A549 (cell line): Measurements from ENCODE around the gene SLC36A1. TPM values are rescaled to one million over a fixed set of nuclear protein-coding genes. Genes with fewer than 3 reads are reported as not detected.

ENCODE experiments used
- ATAC-seq, 2 experiments: fragments of 200-7000 bp in 1 of 2; fragments of >200 bp in 1 of 2; cut with Nextera tagmentation in 1 of 2; cut with Tn5 transposase in 1 of 2; 3 replicates each; pipeline versions ENCODE4 v1.8.0 to v1.9.1; 2018 to 2020; ENCODE audit warnings: mild to moderate bottlenecking in 1 of 2, moderate library complexity in 1 of 2
- CTCF ChIA-PET: fragments of 300-600 bp; sonication (Branson Sonifier 250); formaldehyde crosslinking; extraction: SDS; loops from one replicate; lab custom pipeline; 2021; ENCODE audit warnings: antibody characterized with exemption, inconsistent platforms; lab: Yijun Ruan, JAX
- POLR2A ChIA-PET: fragments of 350-600 bp; formaldehyde crosslinking; extraction: SDS; loops from one replicate; lab custom pipeline; 2021; ENCODE audit warnings: antibody characterized with exemption, inconsistent platforms; lab: Yijun Ruan, JAX
- DNase-seq, 2 experiments: peaks; one replicate each; pipeline versions ENCODE4 v3.0.0 to v3.0.0-alpha.2; 2011 to 2016; ENCODE audit warnings: low read depth in 1 of 2, low spot score in 1 of 2
- FAIRE-seq: peaks from 2 replicates; lab custom pipeline; 2011; peaks lifted over from hg19 to GRCh38; lab: Jason Lieb, UNC
- H3K27ac ChIP-seq, 2 experiments: fragments of >200 bp; sonication (Bioruptor Twin); formaldehyde crosslinking; 3 replicates each; pipeline ENCODE4 v1.5.1; 2016 to 2017
- H3K4me1 ChIP-seq: fragments of >200 bp; sonication (Bioruptor Twin); formaldehyde crosslinking; 3 replicates; pipeline ENCODE4 v1.6.1; 2016
- H3K4me2 ChIP-seq: fragments of >200 bp; sonication (Bioruptor Twin); formaldehyde crosslinking; 3 replicates; pipeline ENCODE4 v1.6.1; 2016
- H3K4me3 ChIP-seq: fragments of >200 bp; sonication (Bioruptor Twin); formaldehyde crosslinking; 3 replicates; pipeline ENCODE4 v1.5.1; 2016
- H3K9me3 ChIP-seq: fragments of >200 bp; sonication (Bioruptor Twin); formaldehyde crosslinking; 3 replicates; pipeline ENCODE4 v1.6.1; 2016
- BHLHE40 ChIP-seq: IDR thresholded peaks from 2 replicates; pipeline ENCODE4 v1.6.1; 2012; ENCODE audit warnings: low read depth, low read length, inconsistent platforms
- CEBPB ChIP-seq, 2 experiments: fragments of >200 bp in 1 of 2; sonication (Bioruptor Twin) in 1 of 2; formaldehyde crosslinking in 1 of 2; IDR thresholded peaks; 2 replicates each; pipeline ENCODE4 v1.6.1; 2012 to 2016
- CTCF ChIP-seq: fragments of >200 bp; sonication (Bioruptor Twin); formaldehyde crosslinking; IDR thresholded peaks from 3 replicates; pipeline ENCODE4 v1.5.1; 2016
- EHMT2 ChIP-seq: fragments of 200-600 bp; sonication (generic); IDR thresholded peaks from 2 replicates; pipeline ENCODE4 v1.6.1; 2016; ENCODE audit warnings: antibody characterized with exemption, low read depth, mild to moderate bottlenecking, moderate library complexity
- ELK1 ChIP-seq: fragments of 150-350 bp; IDR thresholded peaks from 2 replicates; pipeline ENCODE4 v1.6.1; 2014; ENCODE audit warnings: low read depth, mild to moderate bottlenecking, low read length
- HDAC2 ChIP-seq: fragments of 200-600 bp; sonication (generic); IDR thresholded peaks from 2 replicates; pipeline ENCODE4 v1.6.1; 2016
- HOXB13 ChIP-seq: fragments of 250-450 bp; sonication (Bioruptor Pico); IDR thresholded peaks from 2 replicates; pipeline ENCODE4 v1.5.0; 2020; ENCODE audit warnings: low read depth, mild to moderate bottlenecking, moderate library complexity
- JUN ChIP-seq, 2 experiments: fragments of >200 bp; sonication (Bioruptor Twin); formaldehyde crosslinking; IDR thresholded peaks; 2 replicates in 1 of 2; 3 replicates in 1 of 2; pipeline ENCODE4 v1.6.1; 2016 to 2017
- JUNB ChIP-seq: fragments of >200 bp; sonication (Bioruptor Twin); formaldehyde crosslinking; IDR thresholded peaks from 2 replicates; pipeline ENCODE4 v1.6.1; 2016
- KDM5A ChIP-seq: fragments of 200-600 bp; sonication (generic); IDR thresholded peaks from 2 replicates; pipeline ENCODE4 v1.6.1; 2016; ENCODE audit warnings: antibody characterized with exemption, mild to moderate bottlenecking
- MAFK ChIP-seq: fragments of 450-650 bp; IDR thresholded peaks from 2 replicates; pipeline ENCODE4 v1.6.1; 2014; ENCODE audit not compliant: partially characterized antibody
- MAZ ChIP-seq: fragments of 150-350 bp; IDR thresholded peaks from 2 replicates; pipeline ENCODE4 v1.6.1; 2014; ENCODE audit warnings: antibody characterized with exemption, low read depth, low read length, borderline replicate concordance
- NR3C1 ChIP-seq: fragments of >200 bp; sonication (Bioruptor Twin); formaldehyde crosslinking; IDR thresholded peaks from 3 replicates; pipeline ENCODE4 v1.6.1; 2017
- RCOR1 ChIP-seq: fragments of 150-350 bp; IDR thresholded peaks from 2 replicates; pipeline ENCODE4 v1.6.1; 2014; ENCODE audit warnings: antibody characterized with exemption, low read length, low read depth
- REST ChIP-seq: fragments of 200-600 bp; sonication (generic); IDR thresholded peaks from 2 replicates; pipeline ENCODE4 v1.6.1; 2016; ENCODE audit warnings: antibody characterized with exemption, mild to moderate bottlenecking, moderate library complexity
- SREBF2 ChIP-seq: fragments of 450-650 bp; IDR thresholded peaks from 2 replicates; pipeline ENCODE4 v1.6.1; 2014; ENCODE audit warnings: mild to moderate bottlenecking, moderate library complexity
- TFCP2L1 ChIP-seq: fragments of 250-450 bp; sonication (Bioruptor Pico); IDR thresholded peaks from 2 replicates; pipeline ENCODE4 v1.5.0; 2021; ENCODE audit warnings: mild to moderate bottlenecking
- ZFP36 ChIP-seq: fragments of 450-650 bp; IDR thresholded peaks from 2 replicates; pipeline ENCODE4 v1.6.1; 2014; ENCODE audit warnings: borderline replicate concordance; ENCODE audit not compliant: partially characterized antibody
- ZNF302 ChIP-seq: fragments of 250-450 bp; sonication (Bioruptor Pico); IDR thresholded peaks from 2 replicates; pipeline ENCODE4 v1.9.0; 2021; ENCODE audit warnings: inconsistent platforms, mild to moderate bottlenecking, moderate library complexity
- WGBS: methylation state at CpG from one replicate; pipeline ENCODE4 v1.1.6; 2017; ENCODE audit errors: missing lambda C conversion rate; 5-methylcytosine and 5-hydroxymethylcytosine counted together
- polyA plus RNA-seq, 4 experiments: library from polyadenylated mRNA; depleted of rRNA in 3 of 4; stranded (reverse); fragments of >200 nt; fragmentation: RNase III in 1 of 4; extraction: RNeasy Plus Mini Kit Qiagen cat#74134 plus additional on column Dnase treatment in 1 of 4; gene quantifications; 2 replicates in 3 of 4; 3 replicates in 1 of 4; pipeline ENCODE4 v1.2.3, GENCODE V29; 2011 to 2017
- TF ChIP-seq, protein P1 (sequence below): fragments of >200 bp; sonication (Bioruptor Twin); formaldehyde crosslinking; IDR thresholded peaks from 2 replicates; pipeline ENCODE4 v1.6.1; 2016
- TF ChIP-seq, protein P2 (sequence below): fragments of 250-450 bp; sonication (Bioruptor Pico); IDR thresholded peaks from 2 replicates; pipeline ENCODE4 v1.5.0; 2021; ENCODE audit warnings: mild to moderate bottlenecking, moderate library complexity, borderline replicate concordance
- TF ChIP-seq, protein P3 (sequence below): IDR thresholded peaks from 2 replicates; pipeline ENCODE4 v1.6.1; 2012; ENCODE audit warnings: low read depth, borderline replicate concordance

Gene SLC36A1
- polyA plus RNA-seq, 2 of the 4 experiments (the other 2 are of a cell fraction) = 7.4 to 10.8 TPM

DNA sequence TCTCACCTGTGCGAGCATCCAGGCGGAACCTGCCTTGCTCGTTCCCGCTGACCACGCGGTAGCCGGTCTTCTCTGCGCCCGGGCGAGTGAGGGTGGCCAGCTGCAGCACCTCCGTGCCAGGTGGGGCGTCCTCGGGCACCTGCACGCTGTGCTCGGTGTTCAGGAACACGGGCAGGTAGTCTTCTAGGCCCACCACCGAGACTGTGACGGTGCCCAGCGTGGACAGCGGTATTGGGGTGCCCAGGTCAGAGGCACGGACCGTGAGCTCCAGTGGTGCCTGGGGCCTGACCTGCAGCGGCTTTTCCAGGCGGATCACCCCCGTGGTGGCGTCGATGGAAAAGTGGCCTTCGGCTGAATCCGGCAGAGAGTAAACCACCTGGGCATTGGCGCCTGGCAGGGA lies 84.2 kb downstream of the SLC36A1 start (continued):
- TF ChIP-seq, protein P1, sequence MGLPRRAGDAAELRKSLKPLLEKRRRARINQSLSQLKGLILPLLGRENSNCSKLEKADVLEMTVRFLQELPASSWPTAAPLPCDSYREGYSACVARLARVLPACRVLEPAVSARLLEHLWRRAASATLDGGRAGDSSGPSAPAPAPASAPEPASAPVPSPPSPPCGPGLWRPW = no peak
- TF ChIP-seq MAFK (no peak), CEBPB (IDR thresholded peaks at IDR 0.05) (no peak), NR3C1 (no peak), BHLHE40 (no peak)

DNA sequence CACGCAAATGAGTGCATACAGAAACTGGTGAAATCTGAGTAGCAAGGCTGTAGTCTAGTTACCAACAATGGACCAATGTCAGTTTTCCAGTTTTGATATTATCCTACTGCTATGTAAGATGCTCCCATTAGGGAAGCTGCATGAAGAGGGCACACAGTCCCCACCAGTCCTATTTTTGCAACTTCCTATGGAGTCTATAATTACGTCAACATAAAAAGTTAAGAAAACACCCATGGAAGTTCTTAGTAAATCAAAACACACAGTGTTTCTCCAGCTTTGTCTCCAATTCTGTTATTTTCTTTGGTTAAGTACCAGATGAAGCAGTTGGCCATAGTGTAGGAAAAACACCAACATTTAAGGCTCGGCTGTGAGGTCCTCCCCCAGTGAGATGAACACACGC lies 85.0 kb downstream of the SLC36A1 start:
- CTCF ChIA-PET = interaction anchor here (1.0 kb wide), 1 partner anchor 120 kb away, joined by 3 read pairs; no protein-coding TSS in a partner anchor
- TF ChIP-seq ZFP36 (no peak), HOXB13 (CRISPR knock-in tag) (no peak), MAZ (no peak), ZNF302 (CRISPR knock-in tag) (no peak), RCOR1 (no peak), MAFK (no peak), REST (no peak), ELK1 (no peak), JUNB (no peak), CTCF (no peak), HDAC2 (no peak), SREBF2 (no peak), EHMT2 (no peak), JUN (IDR thresholded peaks at IDR 0.05) (no peak), KDM5A (no peak), TFCP2L1 (no peak)
- TF ChIP-seq, protein P2, sequence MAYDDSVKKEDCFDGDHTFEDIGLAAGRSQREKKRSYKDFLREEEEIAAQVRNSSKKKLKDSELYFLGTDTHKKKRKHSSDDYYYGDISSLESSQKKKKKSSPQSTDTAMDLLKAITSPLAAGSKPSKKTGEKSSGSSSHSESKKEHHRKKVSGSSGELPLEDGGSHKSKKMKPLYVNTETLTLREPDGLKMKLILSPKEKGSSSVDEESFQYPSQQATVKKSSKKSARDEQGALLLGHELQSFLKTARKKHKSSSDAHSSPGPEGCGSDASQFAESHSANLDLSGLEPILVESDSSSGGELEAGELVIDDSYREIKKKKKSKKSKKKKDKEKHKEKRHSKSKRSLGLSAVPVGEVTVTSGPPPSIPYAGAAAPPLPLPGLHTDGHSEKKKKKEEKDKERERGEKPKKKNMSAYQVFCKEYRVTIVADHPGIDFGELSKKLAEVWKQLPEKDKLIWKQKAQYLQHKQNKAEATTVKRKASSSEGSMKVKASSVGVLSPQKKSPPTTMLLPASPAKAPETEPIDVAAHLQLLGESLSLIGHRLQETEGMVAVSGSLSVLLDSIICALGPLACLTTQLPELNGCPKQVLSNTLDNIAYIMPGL (CRISPR knock-in tag) = no peak
- TF ChIP-seq, protein P3, sequence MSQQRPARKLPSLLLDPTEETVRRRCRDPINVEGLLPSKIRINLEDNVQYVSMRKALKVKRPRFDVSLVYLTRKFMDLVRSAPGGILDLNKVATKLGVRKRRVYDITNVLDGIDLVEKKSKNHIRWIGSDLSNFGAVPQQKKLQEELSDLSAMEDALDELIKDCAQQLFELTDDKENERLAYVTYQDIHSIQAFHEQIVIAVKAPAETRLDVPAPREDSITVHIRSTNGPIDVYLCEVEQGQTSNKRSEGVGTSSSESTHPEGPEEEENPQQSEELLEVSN = no peak
- FAIRE-seq = no peak
- Histone ChIP-seq H3K4me2 (no peak overlapping the region), H3K4me3 (no peak overlapping the region), H3K4me1 (no peaks in the 10 kb centered on the region), H3K27ac (no peak overlapping the region), H3K9me3 (no peaks in the 10 kb centered on the region)
- ATAC-seq = no peak
- WGBS = 33% methylated on average over 4 of the region's 4 CpGs
- no peak for DNase-seq
- POLR2A ChIA-PET = no interaction called here
